ENCODE data around the gene INS. TPM values are rescaled to one million over a fixed set of nuclear protein-coding genes. Genes with fewer than 3 reads are reported as not detected.

Gene INS
- total and polyA plus RNA-seq, 4 donors: 1.2 to 3.3 TPM; not detected in 2

DNA sequence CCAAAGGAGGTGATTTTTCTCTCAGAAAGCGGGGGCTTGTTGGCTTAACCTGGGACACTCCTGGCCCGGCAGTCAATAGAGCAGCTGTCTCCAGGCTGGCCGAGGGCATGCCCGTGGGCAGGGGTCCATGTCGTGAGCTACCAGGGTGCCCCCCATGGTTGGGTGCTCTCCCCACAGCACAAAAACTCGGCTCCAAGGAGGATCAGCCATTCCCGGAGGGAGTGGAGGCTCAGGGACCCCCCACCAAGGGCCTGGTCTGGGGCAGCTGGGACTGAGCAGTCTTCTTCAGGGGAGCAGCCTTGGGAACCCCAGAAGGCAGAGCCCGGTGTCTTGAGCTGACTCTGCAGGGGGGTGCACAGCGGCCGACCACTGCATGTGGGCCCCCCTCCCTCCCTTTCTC lies 31.4 kb upstream of the INS start:
- Histone ChIP-seq H3K36me3 (ENCODE audit: control insufficient read depth in 4 of 4, insufficient read depth in 4 of 4, low read length in 4 of 4) (no peaks in the 10 kb centered on the region), H3K27ac (ENCODE audit: low read depth in 1 of 2, low read length in 1 of 2) (no peak overlapping the region), H3K9me3 (ENCODE audit: control insufficient read depth in 4 of 4, insufficient read depth in 3 of 4, low read length in 3 of 4) (peaks cover 0 to 1% (median 0%) of the 10 kb centered on the region in 4 donors), H3K4me1 (ENCODE audit: control insufficient read depth in 5 of 5, insufficient read depth in 5 of 5, low read length in 5 of 5) (peaks cover 0 to 2% (median 0%) of the 10 kb centered on the region in 5 donors), H3K9ac (ENCODE audit: insufficient read depth in 1 of 2, low read length in 2 of 2) (no peak overlapping the region), H3K4me3 (no peak overlapping the region), H3K27me3 (ENCODE audit: control insufficient read depth in 3 of 3, insufficient read depth in 3 of 3, low read length in 2 of 3) (peaks cover 0 to 7% (median 0%) of the 10 kb centered on the region in 3 donors)
- DNase-seq (no peak), ATAC-seq (ENCODE audit: insufficient read depth, low FRiP score) (no peak)
- TF ChIP-seq, protein P1, sequence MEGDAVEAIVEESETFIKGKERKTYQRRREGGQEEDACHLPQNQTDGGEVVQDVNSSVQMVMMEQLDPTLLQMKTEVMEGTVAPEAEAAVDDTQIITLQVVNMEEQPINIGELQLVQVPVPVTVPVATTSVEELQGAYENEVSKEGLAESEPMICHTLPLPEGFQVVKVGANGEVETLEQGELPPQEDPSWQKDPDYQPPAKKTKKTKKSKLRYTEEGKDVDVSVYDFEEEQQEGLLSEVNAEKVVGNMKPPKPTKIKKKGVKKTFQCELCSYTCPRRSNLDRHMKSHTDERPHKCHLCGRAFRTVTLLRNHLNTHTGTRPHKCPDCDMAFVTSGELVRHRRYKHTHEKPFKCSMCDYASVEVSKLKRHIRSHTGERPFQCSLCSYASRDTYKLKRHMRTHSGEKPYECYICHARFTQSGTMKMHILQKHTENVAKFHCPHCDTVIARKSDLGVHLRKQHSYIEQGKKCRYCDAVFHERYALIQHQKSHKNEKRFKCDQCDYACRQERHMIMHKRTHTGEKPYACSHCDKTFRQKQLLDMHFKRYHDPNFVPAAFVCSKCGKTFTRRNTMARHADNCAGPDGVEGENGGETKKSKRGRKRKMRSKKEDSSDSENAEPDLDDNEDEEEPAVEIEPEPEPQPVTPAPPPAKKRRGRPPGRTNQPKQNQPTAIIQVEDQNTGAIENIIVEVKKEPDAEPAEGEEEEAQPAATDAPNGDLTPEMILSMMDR (IDR thresholded peaks at IDR 0.05; ENCODE audit: control extremely low read depth, extremely low read depth): no peak
- 86 to 96% methylated on average over 10 of the region's 10 CpGs for WGBS, 2 donors

DNA sequence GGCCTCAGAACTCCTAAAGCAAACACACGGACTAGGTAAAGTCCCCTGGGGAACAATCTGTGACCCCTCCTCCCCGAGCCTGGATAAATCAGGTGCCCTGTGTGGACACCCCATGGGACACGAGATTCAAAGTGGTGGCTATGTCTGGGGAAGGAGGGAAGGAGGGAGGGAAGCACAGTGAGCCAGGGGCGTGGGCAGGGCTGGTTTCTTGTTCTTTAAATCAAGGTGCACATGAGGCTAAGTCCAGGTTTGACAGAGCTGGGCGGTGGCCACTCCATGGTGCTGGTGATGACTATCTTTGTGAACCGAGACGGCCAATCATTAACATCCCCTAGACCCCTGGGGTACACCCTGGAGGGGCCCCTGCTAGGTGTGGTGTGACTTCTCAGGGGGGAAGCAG lies 30.9 kb upstream of the INS start:
- DNase-seq (no peak), ATAC-seq (ENCODE audit: insufficient read depth, low FRiP score) (no peak)
- no peaks in the 10 kb centered on the region for H3K36me3 ChIP-seq (ENCODE audit: control insufficient read depth in 4 of 4, insufficient read depth in 4 of 4, low read length in 4 of 4)
- H3K4me1 ChIP-seq (ENCODE audit: control insufficient read depth in 5 of 5, insufficient read depth in 5 of 5, low read length in 5 of 5): peaks cover 0 to 5% (median 0%) of the 10 kb centered on the region in 5 donors
- no peak overlapping the region for H3K4me3 ChIP-seq
- peaks cover 0 to 2% (median 0%) of the 10 kb centered on the region in 4 donors for H3K9me3 ChIP-seq (ENCODE audit: control insufficient read depth in 4 of 4, insufficient read depth in 3 of 4, low read length in 3 of 4)
- peaks cover 0 to 7% (median 0%) of the 10 kb centered on the region in 3 donors for H3K27me3 ChIP-seq (ENCODE audit: control insufficient read depth in 3 of 3, insufficient read depth in 3 of 3, low read length in 2 of 3)
- H3K27ac ChIP-seq (ENCODE audit: low read depth in 1 of 2, low read length in 1 of 2): no peak overlapping the region
- TF ChIP-seq, protein P1 (IDR thresholded peaks at IDR 0.05; ENCODE audit: control extremely low read depth, extremely low read depth): no peak
- no peak overlapping the region for H3K9ac ChIP-seq (ENCODE audit: insufficient read depth in 1 of 2, low read length in 2 of 2)
- WGBS, 2 donors: 84 to 90% methylated on average over 7 of the region's 7 CpGs

DNA sequence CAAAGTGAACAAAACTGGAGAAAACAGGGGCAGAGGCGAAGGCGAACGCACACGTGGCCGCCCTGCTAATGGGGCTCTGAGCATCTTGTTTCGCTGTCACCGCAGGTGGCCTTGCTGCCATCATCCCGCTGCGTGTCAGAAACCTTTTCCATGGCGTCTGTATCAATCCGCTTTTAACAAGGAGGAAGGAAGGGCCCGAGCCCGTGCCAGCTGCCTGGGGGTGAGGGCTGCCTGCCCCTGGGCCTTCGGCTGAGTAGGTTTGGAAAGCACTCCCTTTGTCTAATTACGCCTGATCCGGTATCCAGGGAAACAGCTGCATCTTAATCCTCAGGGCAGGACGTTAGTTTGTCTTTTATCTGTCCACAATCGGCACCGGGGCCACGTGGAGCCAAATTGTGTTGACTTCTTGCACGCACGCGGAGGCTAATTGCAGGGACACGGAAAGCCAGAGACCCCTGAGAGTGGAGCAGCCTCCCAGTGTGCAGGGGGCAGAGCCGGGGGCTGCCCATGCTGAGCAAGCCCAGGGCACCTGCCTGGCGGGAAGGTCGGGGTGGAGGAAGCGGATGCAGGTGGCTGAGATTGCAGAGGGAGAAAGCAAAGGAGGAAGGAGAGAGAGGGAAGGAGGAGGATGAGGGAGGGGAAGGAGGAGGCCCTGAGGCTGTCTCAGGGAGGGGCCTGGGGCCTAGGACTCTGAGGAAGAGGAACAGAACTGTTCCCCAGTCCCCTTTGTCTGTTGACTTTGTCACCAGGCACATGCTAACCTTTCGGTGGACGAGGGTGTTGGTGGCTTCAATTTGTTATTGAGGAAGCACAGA lies 29.9 kb upstream of the INS start:
- Histone ChIP-seq H3K4me1 (ENCODE audit: control insufficient read depth in 5 of 5, insufficient read depth in 5 of 5, low read length in 5 of 5) (peaks cover 0 to 9% (median 0%) of the 10 kb centered on the region in 5 donors), H3K4me3 (no peak overlapping the region), H3K27ac (ENCODE audit: low read depth in 1 of 2, low read length in 1 of 2) (no peak overlapping the region), H3K27me3 (ENCODE audit: control insufficient read depth in 3 of 3, insufficient read depth in 3 of 3, low read length in 2 of 3) (peaks cover 0 to 7% (median 0%) of the 10 kb centered on the region in 3 donors), H3K9me3 (ENCODE audit: control insufficient read depth in 4 of 4, insufficient read depth in 3 of 4, low read length in 3 of 4) (peaks cover 0 to 2% (median 0%) of the 10 kb centered on the region in 4 donors), H3K36me3 (ENCODE audit: control insufficient read depth in 4 of 4, insufficient read depth in 4 of 4, low read length in 4 of 4) (no peaks in the 10 kb centered on the region), H3K9ac (ENCODE audit: insufficient read depth in 1 of 2, low read length in 2 of 2) (no peak overlapping the region)
- DNase-seq (peak in 1 of 3 donors; percentile 15), ATAC-seq (ENCODE audit: insufficient read depth, low FRiP score) (no peak)
- 34 to 45% methylated on average over 30 of the region's 30 CpGs for WGBS, 2 donors
- TF ChIP-seq, protein P1 (IDR thresholded peaks at IDR 0.05; ENCODE audit: control extremely low read depth, extremely low read depth): no peak

Data from lung (tissue), 12 donors.